Measurements from ENCODE around the gene STBD1.
"Not testable (repeated sequence)": the region's sequence is repeated elsewhere in the genome, so short reads cannot be mapped to it uniquely, and the experiment has no call there.

Gene STBD1

DNA sequence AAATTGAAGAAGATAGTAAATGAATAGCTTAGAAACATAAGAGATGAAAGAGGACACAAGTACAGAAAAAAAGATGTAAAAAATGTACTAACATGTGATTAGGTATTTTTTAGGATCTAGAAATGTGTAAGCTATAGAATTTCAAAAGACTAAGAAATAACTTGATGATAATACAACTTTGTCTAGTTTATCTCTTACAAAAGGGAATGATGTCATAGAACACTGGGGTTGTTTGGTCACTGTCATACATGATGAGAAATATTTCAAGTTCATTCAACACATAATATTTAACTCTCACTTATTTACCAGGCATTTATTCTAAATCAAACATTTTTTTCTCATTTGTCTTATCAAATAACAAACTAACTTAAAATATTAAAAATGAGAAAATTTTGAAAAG lies 18.5 kb downstream of the STBD1 start:
- DNase-seq (ENCODE audit: low spot score), result no peak

DNA sequence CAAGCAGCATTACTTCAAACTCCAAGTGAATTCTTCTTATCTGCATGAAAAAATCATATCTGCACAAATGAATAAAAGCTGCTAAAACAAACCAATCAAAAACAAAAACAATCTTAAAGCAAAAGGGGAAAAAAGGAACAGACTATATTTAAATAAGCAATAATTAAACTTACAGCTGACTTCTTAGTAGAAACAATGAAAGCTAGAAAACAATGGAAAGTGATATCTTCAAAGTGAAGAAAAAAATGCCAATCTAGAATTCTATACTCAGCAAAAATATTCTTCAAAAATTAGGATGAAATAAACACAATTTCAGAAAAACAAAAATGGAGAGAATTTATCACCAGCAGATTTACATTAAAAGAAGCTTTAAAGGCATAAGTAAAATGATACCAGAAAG lies 20.0 kb downstream of the STBD1 start:
- DNase-seq (ENCODE audit: low spot score), result no peak

DNA sequence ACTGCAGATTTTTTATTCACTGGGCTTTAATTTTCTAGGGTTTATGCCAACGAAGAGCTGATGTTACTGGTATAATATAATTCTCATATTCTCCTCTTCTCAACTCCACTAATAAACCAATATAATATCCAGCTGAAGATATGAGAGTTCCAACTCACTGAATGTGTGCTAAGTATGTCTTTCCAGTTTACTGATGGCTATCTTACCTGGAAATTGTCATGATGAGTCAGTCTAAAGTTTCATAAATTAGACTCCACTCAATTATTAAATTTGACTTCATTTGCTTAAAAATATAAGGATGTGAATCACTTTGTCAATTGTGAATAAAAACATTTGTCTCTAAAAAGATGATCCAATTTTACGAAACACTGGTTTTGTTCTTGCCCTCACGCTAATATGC lies 28.4 kb downstream of the STBD1 start:
- no peak for DNase-seq (ENCODE audit: low spot score)

DNA sequence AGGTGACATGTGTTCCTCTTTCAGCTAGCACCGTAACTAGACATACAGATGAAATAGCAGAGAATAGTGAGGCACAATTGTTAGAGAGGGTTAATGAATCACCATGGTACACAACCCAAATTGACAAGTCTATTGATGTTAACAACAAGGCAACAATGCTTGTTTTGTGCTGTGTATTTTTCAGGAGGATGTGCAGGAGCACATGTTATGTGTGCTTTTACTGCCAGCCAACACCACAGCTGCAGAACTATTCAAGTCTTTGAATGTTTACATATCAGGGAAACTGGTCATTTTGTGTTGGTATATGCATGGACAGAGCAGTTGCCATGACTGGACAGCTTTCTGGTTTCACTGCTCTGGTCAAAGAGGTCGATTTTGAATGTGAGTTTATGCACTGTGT lies 32.8 kb downstream of the STBD1 start:
- no peak for DNase-seq (ENCODE audit: low spot score)

DNA sequence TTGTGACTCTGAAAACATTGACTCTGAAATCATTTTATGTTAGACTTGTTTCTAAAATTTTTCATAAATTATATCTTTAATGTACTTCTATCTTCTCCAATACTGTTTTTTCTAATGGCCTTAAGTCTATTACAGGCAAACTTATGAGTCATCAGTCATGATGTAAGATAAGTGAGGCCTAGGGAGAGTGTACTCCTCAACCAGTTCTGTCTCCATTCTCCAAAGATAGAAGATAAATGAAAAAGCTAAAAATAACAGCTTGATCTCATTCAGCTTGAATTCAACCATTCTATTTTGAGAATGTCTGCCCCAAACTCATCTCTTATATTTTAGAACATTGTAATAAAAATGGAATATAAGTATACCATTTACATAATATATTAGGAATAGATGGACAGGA lies 34.5 kb downstream of the STBD1 start:
- no peak for DNase-seq (ENCODE audit: low spot score)

DNA sequence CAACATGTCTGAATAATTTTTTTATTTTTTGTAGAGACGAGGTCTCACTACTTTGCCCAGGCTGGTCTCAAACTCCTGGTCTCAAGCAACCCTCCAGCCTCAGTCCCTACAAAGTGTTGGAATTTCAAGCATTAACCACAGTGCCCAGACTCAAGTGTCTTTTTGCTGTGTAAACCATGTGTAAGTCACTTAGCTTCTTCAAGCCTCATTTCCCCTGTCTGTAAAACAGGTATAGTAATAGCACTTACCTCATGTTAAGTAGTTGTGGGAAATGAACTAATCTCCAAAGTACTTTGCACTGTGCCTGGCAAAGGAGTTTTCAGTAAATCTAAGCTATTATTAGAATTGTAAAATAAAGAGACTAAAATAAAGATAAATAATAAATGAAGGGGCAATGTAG lies 35.7 kb downstream of the STBD1 start:
- no peak for DNase-seq (ENCODE audit: low spot score)

DNA sequence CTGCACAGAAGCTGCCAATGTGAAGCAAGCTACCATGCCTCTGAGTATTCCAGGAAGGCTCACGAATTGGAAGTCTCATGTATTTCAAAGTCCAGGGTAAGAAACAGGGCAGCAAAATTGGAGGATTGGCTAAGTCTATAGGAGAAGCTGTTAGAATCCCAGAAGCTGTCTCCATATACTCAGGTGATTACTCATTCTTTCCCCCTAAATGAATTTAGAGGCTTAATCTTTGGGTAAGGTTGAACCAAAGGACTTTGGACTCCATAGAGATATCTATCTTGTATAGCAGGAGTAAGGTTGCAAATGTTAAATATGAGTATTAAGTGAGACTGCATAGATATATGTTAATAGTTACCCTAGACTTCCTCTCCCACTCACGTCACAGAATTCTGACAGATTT lies 36.3 kb downstream of the STBD1 start:
- no peak for DNase-seq (ENCODE audit: low spot score)

DNA sequence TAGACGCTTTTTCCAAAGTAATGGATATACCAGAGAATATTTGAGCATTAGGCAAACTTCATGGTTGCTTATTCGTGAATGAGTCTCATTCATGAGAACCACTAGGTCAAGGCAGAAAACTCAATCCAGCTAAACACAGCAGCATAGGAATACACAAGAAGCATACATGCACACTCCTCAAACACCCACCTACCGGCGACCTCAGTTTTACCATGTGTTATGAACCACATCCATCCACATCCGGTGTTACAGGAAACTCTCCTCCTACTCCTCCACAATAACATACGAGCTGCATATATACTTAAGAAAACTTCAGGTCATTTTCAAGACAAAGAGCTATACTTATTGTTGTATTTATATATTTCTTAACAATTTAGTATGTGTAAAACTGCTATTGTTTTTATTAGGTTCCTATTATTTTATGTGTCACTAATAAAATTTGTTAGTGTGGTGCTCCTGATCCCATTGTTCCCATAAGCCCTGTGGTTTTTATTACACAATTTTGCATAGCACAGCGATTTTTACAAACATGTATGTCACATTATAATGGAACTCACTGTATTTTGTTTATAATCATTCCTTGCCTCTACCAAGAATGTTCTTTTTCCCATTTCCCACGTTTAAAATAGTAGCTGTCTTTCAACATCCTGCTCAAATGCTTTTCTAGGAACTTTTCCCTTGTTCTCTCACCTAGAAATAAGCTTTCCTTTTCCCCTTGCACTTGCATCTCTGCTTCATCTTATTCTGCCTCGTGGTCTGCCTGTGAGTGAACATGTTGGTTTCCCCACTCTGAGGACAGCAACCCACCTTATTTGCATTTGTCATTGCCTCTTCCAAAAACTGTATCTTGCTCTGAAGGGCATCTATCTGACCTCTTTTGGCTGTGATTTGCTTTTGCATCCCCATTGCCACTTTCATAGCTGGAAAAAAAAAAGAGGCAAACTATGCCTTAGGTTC lies 48.3 kb downstream of the STBD1 start:
- no peak for DNase-seq (ENCODE audit: low spot score)

DNA sequence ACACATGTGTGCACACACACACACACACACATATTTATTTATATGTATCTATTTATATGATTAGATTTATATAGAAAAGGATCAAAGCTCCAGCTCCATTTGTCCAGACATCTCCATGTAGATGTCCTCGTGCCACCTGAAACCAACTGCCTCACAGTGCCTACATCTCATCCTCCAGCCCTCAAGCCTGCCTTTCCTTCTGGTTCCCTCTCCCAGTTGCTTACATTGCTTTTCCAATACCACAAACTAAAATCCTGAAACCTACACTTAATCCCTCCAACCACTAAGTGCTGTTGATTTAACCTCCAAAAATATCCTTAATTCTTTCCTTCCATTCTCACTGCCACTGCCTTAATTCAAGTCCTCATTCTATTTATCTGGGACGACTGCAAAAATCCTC lies 51.4 kb downstream of the STBD1 start:
- DNase-seq (ENCODE audit: low spot score), result no peak

DNA sequence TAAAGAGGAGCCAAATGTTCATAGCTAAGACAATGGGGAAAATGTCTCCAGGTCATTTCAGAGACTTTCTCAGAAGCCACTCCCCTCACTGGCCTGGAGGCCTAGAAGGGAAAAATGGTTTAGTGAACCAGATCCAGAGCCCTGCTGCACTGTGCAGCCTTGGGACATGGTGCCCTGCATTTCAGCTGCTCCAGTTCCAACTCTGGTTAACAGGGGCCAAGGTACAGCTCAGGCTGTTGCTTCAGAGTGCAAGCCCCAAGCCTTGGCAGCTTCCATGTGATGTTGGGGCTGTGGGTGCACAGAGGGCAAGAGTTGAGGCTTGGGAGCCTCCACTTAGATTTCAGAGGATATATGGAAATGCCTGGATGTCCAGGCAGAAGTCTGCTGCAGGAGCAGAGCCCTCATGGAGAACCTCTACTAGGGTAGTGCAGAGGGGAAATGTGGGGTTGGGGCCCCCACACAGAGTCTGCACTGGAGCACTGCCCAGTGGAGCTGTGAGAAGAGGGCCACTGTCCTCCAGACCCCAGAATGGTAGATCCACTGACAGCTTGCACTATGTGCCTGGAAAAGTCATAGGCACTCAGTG lies 53.4 kb downstream of the STBD1 start:
- not testable (repeated sequence) for DNase-seq (ENCODE audit: low spot score)

Measured in HuH-7.5 (cell line).